Measurements from ENCODE around the gene DHCR24.
"Not testable (repeated sequence)": the region's sequence is repeated elsewhere in the genome, so short reads cannot be mapped to it uniquely, and the experiment has no call there.

Gene DHCR24

DNA sequence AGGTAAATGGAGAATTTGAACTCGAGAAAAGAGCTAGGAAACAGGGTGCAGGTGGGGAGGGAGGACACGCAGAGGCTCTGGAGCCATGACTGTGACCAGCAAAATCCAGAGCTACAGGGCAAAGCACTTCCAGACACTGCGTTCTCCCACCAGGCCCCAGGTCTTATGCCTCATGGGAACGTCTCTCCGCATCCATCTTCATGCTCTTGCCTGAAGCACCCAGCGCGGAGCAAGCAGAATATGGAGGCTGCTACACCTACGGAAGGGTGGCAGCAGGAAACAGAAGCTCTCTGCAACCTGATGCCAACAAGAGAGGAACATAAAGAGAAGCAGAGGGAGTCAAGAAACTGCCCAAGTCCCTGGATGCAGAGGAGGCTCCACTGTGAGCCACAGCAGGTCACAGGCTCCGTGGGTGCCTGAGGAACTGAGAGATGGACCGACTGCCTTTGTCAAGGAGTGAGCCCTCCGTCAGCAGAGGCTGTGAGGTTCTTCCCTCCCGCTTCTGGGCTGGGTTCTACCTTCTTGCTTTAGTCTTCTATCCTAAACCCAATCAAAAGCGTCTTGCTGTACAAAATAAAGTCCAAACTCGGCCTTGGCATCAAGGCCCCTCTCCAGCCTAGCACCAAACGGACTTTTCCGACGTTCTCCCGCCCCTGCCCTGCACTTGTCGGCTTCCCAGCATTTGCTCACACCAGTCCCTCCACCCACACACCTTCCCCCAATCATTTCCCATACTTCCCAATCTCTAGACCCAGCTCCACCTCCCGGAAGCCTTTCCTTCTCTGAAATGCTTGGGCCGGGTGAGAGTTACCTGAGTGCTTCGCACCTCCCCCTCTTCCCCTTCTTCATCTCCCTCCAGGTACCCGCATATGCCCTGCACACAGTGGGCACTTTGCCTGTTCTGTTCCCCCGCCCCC, 930 bp downstream of the DHCR24 start:
- peak; percentile 4 to 9 for DNase-seq

DNA sequence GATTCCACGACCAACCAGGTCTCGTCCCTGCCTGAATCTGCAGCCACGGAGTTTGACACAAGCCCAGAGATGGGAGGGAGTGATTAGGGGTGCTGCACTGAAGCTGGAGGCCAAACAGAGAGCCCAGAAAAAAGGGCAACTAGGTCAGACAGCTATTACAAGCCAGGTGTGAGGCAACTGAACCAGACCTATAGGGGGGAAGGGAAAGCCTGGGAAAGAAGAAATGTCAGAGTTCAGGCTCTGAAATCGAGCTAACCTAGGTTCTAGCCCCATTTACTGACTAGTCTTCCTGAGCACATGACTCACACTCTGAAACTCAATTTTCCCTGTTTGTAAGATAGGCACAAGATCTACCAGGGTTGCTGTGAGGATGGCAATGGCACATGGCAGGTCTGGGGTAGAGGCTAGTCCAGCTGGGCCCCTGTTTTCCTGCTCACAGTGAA, 1.7 kb downstream of the DHCR24 start:
- peak in 1 of 2 experiments; percentile 9 for DNase-seq

DNA sequence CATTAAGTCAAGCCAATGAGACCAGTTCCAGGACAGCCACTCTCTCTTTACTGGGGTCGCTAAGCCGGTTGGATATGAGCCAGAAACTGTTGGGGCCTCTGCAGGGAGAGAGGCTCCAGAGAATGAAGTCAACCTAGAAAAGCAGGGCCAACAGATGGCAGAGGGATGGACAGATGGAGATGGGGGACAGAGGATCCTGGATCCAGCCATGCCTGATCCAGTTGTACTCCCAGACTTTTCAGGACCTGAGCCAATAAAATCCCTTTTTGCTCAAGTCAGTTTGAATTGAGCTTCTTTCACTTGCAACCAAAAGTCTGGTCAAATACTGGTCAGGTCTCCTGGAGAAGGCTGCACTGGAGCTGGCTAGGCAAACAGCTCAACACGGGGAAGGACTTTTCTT, 2.2 kb downstream of the DHCR24 start:
- no peak for DNase-seq

DNA sequence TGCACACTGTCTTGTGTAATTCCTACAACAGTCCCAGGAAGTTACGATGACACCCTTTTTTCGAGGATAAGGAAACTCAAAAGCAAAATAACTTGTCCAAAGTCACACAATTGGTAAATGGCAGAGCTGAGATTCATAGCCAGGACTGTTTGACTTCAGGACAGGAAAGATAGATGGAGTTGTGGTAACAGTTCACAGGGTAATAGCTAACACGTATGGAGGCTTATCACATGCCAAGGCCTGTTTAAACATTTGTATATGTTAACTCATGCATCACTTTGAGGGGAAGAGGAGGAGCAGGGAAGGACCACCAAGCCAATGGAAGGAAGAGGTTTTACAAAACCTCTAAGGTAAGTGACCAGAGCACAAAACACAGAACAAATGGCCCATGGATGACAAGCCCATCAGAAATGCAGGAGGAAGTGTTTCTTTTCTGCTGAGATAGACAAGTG, 2.8 kb downstream of the DHCR24 start:
- DNase-seq: no peak

DNA sequence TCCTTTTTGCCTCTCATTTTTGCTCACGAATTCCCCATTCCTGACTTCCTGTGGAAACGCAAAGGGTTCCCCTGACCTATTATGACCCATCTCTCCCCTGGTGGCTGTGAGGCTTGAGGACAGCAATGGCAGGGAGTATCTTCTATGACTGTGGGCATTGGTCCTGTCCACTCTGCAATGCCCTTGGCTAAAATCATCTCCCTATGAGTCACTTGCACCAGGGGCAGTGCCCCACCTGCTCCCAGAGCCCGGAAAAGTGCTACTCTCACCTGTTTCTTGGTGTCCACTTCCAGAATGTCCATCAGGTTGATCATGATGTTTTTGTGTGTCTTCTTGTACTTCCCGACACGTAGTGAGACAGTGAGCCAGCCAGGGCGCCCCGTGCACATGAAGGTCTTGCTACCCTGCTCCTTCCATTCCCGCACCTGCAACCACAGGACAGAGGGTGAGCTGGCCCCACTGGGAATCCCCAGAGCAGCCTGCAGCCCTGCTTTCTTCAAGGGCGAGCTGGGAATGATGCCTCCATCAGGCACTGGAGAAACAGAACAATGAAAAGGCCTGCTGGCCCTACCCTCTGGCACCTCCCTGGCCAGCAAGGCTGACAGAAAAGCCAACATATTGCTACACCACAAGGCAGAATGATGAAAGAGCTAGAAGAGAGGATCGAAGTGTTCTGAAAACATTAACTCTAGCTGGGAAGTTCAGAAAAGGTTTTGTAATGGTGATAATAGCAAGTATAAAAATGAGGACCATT, 3.5 kb downstream of the DHCR24 start:
- DNase-seq: no peak

DNA sequence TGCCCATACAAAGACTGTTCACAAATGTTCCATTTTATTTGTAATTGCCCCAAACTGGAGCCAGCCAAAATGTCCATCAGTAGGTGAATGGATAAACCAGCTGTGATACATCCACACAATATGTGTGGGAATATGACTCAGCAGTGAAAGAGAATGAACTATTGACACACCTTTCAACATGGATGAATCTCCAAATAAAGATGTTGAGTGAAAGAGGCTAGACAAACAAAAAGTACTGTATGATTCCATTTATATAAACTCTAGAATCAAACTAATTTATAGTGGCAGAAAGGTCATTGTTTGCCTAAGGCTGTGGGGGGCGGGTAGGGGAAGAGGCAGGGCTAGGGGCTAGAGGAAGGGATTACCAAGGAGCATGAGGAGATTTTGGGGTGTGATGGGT, 4.5 kb downstream of the DHCR24 start:
- no peak for DNase-seq

DNA sequence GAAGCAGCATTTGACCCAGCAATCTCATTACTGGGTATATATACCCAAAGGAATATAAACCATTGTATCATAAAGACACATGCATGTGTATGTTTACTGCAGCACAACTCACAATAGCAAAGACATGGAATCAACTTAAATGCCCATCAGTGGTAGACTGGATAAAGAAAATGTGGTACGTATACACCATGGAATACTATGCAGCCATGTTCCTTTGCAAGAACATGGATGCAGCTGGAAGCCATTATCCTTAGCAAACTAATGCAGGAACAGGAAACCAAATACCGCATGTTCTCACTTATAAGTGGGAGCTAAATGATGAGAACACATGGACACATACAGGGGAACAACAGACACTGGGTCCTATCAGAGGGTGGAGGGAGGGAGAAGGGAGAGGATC, 5.4 kb downstream of the DHCR24 start:
- DNase-seq: not testable (repeated sequence)

DNA sequence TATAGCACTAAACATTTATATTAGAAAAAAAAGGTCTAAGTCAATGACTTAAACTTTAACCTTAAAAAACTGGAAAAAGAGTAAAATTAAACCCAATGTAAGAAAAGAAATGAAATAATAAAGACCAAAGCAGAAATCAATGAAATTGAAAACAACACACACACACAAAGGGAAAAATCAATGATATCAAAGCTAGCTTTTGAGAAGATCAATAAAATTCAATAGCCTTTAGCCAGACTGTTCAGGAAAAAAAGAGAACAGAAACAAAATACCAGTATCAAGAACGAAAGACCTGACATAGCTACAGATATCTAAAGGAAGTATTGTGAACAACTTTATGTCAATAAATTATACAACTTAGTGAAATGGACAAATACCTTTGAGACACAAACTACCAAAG, 7.1 kb downstream of the DHCR24 start:
- DNase-seq: no peak

DNA sequence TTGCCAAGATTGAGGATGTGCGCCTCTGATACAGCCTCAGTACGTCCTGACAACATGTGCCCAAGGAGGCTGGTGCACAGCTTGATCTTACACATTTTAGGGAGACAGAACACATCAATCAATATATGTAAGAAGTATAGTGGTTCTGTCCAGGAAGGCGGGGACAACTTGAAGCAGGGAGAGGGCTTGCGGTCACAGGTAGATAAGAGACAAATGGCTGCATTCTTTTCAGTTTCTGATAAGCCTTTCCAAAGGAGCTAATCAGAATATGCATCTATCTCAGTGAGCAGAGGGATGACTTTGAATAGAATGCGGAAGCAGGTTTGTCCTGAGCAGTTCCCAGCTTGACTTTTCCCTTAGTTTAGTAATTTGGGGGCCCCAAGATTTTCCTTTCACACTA, 10.2 kb downstream of the DHCR24 start:
- DNase-seq: no peak

DNA sequence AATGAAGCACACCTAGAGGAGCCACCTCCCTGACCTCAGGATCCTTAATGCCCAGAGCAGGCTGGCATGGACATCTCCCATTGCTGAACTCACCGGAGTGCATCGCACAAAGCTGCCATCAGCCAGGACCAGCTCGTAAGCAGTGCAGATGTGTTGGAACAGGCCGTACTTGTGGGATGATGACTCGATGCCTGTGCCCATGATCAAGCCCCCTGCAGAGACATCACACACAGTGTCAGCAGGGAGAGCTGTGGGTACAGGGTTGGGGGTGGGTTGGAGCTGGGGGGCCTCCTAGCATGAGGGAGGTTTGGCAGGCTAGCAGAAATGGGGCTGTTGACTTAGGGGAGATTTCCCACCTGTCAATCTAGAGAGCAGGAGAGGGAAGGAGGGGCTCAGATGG, 12.0 kb downstream of the DHCR24 start:
- DNase-seq: no peak

DNA sequence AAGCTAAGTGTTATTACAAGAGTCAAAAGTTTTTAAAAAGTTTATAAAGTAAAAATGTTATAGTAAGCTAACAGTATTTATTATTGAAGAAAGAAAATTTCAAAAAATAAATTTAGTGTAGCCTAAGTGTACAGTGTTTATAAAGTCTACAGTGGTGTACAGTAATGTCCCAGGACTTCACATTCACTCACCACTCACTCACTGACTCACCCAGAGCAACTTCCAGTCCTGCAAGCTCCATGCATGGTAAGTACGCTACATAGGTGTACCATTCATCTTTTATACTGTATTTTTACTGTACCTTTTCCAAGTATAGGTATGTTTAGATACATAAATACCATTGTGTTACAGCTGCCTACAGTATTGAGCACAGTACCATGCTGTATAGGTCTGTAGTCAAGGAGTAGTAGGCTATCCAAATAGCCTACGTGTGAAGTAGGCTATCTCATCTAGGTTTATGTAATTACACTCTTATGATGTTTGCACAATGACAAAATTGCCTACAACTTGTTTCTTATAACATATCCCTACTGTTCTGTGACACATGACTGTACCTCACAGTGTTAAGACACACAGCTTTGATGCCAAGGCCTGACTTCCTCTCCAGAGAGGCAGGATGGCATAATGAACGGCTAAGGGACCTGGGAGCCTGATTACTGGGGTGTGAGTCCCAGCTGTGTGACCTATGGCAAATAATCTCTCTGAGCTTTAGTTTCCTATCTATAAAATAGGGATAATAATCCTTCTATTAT, 12.7 kb downstream of the DHCR24 start:
- no peak for DNase-seq

DNA sequence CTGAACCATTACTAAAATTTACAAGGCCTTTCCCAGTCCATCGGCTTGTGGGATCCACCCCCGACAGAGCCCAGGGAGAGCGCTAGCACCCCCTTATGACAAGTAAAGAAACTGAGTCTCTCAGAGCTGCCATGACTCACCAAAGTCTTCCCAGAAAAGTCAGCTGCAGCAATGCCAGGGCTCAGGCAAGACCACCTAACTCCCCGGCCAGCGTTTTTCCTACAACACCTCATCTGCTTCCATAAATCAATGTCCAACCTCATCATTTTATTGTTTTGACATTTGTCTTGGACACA, 15.0 kb downstream of the DHCR24 start:
- no peak for DNase-seq

DNA sequence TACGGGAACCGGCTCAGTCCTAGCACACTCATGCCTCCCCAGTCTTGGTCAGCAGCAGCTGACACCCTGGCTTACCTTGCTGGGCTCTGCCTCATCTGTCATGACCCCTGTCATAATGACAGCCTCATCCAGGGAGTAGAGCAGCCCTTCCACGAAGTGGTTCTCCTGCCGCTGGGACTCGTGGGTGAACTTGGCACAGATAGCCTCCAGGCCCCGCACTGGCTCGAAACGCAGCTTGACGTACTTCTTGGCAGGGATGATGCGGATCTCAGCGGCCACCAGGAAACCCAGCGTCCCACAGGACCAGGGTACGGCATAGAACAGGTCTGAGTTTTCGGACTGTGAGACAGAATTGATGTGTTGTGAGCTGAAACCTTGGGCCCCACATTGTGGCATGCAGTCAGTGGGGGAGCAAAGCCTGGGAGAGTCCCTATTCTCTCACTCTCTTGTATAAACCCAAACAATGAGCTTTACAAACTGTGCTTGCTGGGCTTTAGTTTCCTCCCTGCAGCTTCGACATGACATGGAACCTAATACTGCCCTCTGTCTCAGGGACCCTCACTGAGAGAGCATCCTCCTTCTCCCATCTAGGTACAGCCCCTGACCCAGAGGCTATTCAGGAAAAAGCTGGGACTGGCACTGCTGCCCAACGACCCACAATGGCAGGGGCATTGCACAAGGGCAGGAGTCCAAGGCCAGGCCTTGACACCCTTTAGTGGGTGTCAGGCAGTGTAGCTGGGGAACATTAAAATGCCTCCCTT, 15.5 kb downstream of the DHCR24 start:
- no peak for DNase-seq

DNA sequence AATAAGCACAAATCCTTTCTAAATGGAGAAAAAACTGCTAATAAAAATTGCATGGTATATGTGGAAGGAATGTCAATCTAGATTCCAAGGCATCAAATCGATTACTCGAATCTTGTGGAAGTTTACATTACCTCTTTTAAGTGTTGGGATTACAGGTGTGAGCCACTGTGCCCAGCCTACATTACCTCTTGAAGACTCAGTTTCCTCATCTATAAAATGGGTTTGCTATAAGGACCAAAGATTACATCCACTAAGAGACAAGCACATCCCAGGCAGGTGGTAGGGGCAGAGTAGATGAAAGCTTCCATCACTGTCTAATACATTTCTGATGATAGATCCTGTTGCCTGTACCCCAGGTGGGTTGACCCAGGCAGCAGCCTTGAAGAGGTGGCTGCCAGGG, 16.1 kb downstream of the DHCR24 start:
- DNase-seq: no peak

DNA sequence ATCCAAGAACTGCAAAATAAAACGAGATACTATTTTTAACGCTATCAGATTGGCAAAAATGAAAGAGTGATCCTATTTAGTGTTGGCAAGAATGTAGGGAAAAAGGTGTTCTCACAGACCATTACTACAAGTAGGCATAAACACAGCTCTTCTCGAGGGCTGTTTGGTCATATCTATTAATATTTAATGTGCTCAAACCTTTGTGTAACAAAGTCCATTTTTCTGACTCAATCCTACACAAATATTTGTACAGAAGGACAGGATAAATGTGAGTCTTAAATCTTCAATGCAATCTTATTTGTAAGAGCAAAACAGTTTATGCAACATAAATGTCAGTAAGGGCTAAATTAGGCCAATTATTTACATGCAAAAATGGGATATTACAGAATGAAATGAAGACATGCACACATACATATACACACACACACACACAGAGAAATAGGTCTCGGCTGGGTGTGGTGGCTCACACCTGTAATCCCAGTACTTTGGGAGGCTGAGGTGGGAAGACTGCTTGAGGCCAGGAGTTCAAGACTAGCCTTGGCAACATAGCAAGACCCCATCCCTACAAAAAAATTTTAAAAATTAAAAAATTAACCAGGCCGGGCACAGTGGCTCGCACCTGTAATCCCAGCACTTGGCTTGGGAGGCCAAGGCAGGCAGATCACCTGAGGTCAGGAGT, 17.7 kb downstream of the DHCR24 start:
- no peak for DNase-seq

DNA sequence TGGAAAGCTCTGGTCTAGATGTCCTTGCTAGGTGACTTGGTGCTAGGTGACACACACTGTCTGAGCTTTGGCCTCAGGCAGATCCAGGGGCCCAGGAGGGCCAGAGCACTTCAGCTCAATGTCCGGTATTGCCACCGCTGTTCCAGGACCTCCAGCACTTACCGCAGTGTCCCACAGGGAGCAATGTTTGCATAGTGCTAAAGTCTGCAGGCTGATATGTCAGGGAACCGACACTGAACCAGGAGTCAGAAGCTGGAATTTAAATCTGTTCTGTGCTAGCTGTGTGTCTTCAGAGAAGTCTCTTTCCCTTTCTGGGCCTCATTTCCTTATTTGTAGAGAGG, 19.3 kb downstream of the DHCR24 start:
- no peak for DNase-seq

DNA sequence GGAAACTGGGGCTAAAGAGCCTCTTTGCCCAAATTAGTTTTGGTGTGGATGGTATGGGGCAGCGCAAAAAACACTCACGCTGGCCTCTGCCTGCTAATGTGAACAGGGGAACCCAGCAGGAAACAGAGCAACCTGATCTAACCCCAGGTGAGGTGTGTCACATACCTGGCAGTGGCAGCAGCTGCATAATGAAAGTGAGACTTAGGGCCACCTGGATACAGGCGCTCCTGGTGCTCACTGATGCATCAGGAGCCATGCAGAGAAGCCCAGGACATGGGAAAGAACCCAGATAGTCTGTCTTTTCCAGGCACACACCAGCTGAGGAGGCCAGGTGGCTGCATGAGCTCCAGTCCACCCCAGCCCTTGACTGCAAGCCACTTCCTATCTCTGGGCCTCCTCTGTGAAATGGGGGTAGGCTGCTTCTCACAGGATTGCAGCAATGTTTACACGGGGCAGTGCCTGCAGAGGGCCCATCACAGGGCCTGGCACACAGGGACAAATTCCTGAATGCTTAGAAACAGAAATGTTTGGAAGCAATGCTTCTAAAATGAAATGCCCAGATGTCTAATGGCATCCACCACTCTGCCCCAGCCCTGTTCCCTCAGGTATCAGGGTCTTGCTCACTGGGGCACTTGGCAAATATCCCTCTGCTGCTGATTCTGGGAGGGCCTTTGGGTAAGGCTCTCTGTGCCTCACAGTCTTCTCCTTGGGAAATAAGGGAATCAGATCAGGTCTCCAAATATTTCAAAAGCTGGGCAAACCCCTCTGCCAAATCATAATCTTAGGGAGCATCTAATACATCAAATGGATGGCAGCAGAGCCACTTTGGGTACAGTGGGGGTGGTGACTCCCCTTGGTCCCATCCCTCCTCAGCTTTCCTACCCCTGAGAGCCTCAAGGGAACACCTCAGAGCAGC, 19.9 kb downstream of the DHCR24 start:
- no peak for DNase-seq

DNA sequence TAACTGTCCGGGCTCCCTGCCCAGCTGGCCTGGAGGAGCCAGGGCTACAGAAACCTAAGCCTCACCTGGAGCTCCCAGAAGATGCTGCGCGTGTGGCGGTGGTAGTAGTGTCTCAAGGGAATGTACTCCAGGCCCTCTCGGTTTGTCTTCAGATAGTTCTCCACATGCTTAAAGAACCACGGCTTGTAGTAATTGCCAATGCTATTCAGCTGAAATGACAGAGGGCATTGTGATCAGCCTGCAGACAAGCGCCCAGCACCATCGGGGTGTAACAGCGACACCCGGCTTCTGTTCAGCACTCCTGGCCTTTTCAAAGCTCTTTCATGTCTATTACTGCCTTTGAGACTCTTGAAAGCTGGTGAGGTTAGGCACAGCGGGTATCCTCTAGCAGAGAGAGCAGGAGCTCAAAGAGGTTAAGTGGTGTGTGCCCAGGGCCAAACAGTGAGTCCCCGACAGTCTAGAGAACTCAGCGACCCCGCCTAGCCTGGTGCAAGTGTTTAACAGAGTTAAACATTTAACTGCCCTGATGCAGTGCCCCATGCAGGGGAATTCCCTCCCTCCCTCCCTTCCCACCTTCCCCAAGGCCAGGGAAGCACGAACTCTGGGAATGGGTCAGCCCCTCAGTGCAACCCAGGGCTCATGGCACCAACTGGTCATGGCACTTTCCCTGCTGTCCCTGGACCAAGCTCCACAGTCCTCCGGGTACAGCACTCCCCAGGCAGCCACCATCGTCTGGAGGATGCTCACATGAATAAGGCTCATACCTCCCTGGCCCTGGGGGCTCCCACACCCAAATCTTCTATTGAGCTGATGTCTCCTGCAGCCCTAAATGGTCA, 21.5 kb downstream of the DHCR24 start:
- DNase-seq: no peak

DNA sequence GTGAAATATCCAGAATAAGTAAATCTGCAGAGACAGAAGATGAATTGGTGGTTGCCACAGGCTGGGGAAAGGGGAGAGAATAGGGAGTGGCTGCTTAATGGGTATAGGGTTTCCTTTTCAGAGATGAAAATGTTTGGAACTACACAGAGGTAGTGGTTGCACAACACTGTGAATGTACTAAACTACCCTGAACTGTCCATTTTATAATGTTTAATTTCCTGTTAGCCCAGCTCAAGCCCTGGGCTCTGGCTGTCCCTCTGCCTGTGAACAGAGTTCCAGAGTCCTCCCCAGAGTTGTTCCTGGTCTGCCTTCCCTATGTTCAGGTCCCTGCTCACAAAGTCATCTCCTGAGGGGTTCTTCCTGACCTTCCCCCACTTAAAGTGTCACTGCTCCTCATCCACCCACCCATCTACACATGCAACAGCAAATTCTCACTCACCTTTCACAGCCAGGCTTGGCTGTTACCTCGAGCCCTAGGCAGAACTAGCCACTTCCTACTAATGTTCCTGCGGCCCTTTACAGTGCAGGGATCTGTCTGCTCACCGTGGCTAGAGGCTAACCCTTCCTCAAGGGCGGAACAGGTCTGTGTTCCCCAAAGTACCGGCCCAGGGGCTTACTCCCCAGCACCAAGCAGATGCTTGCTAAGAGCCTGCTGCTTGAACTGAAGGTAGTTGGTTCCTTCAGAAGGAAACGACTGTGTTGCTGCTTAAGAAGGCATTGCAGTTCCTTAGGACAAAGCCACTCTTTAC, 22.4 kb downstream of the DHCR24 start:
- DNase-seq: no peak
